ENCODE measurements around the gene GDPGP1. TPM values are rescaled to one million over a fixed set of nuclear protein-coding genes. Genes with fewer than 3 reads are reported as not detected.
A peak's percentile ranks its signal among the peaks of the same experiment; 100 is the strongest.

The GDPGP1 gene
- total and polyA plus RNA-seq, 9 of the 15 experiments (the other 6 are each of a cell fraction or from before 2014, with no cell fraction given): 0.78 to 6.1 (median 2.8) TPM

DNA sequence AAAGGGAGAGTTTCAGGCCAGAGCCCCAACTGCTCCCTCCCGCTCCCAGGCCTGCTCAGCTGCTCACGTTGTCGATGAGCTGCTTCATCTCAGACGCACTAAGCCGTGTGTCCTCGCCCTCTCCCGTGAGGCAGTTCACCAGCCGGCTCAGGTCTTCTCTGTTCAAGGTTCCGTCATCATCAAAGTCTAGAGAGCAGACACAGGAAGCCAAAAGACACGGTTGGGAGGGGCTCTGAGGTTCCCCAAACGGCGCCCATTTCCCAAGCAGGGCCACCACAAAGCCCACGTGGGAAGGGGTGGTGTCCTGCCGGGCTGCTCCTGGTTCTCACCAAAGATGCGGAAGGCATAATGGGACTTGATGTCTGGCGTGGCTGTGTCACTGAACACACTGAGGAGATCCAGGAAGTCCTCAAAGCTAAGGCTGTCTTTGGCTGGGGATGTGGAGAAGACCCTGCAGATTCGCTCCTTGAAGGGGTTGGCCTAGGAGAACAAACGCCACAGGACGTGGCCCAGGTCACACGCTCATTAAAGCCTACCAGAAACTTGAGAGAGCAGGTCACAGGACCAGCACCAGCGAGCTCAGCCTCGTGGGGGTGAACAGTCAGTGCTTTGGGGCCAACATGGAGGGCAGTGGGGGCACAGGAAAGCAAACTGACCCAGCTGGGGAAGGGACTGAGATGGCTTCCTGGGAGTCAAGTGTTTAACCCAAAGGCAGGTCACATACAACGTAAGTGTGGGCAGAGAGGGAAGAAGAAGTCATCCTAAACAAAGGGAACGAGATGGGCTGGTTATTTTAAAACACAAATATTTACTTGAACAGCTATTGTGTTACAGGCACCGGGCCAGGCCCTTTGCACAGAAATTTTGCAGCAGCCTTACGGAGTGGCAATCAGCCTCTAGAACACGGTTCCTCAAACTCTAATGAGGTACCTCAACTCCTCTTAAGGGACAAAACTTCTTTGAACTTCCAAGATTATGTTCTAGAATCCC, 2.7 kb upstream of the GDPGP1 start (continued):
- TF ChIP-seq SAP30 (IDR thresholded peaks at IDR 0.05; ENCODE audit: borderline replicate concordance, insufficient read depth, low read depth, low read length, poor library complexity, severe bottlenecking) (no peak), ATF7 (IDR thresholded peaks at IDR 0.05) (no peak), TSC22D4 (tag; IDR thresholded peaks at IDR 0.05) (no peak), NBN (IDR thresholded peaks at IDR 0.05; ENCODE audit: low read depth) (no peak), POLR2G (IDR thresholded peaks at IDR 0.05; ENCODE audit: low read depth, low read length) (0 out of 2 replicates have a peak, but pooled peaks have one; percentile 44), SRF (CRISPR knock-in tag; IDR thresholded peaks at IDR 0.05) (no peak)
- TF ChIP-seq, protein P1, sequence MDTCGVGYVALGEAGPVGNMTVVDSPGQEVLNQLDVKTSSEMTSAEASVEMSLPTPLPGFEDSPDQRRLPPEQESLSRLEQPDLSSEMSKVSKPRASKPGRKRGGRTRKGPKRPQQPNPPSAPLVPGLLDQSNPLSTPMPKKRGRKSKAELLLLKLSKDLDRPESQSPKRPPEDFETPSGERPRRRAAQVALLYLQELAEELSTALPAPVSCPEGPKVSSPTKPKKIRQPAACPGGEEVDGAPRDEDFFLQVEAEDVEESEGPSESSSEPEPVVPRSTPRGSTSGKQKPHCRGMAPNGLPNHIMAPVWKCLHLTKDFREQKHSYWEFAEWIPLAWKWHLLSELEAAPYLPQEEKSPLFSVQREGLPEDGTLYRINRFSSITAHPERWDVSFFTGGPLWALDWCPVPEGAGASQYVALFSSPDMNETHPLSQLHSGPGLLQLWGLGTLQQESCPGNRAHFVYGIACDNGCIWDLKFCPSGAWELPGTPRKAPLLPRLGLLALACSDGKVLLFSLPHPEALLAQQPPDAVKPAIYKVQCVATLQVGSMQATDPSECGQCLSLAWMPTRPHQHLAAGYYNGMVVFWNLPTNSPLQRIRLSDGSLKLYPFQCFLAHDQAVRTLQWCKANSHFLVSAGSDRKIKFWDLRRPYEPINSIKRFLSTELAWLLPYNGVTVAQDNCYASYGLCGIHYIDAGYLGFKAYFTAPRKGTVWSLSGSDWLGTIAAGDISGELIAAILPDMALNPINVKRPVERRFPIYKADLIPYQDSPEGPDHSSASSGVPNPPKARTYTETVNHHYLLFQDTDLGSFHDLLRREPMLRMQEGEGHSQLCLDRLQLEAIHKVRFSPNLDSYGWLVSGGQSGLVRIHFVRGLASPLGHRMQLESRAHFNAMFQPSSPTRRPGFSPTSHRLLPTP (IDR thresholded peaks at IDR 0.05; ENCODE audit: borderline replicate concordance, extremely low read depth, insufficient read length): no peak

Measured in K562 (cell line).